Measurements from ENCODE around the gene DHX29. TPM values are rescaled to one million over a fixed set of nuclear protein-coding genes. Genes with fewer than 3 reads are reported as not detected.

Gene DHX29
- total RNA-seq, 3 donors from 2014 or later, result 28.3 to 40.1 (median 31.1) TPM

DNA sequence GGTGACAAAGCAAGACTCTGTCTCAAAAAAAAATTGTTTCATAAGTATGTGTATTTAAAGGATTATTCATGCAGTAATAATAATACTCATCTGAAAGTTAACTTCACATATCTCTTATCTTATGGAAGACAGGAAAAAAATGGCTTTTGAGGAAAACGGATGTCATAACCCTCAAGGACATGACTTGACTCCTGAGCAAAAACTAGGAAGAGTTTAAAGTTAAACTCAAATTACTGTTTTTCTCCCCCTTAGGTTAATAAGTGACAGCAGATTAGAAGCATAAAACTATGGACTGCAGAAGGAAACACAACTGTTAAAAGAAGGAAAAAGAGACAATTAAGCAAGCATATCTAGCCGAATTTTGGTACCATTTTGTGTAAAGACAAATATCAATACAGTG, 16.5 kb downstream of the DHX29 start:
- H3K36me3 ChIP-seq, result peaks cover 19% of the 10 kb centered on the region
- no peak for DNase-seq (ENCODE audit: low spot score in 2 of 2)
- no peaks in the 10 kb centered on the region for H3K4me1 ChIP-seq
- H3K9me3 ChIP-seq, result peaks cover 0 to 7% of the 10 kb centered on the region in 2 donors
- no peaks in the 10 kb centered on the region for H3K27me3 ChIP-seq
- intact Hi-C loops (cut with DNase I; ENCODE audit: low total_unique reads), result loop anchor here (5.0 kb wide), 1 partner anchor 884 kb away; no protein-coding TSS in a partner anchor
- TF ChIP-seq POLR2AphosphoS5 (IDR thresholded peaks at IDR 0.05), result no peak
- no peak for TF ChIP-seq POLR2A (IDR thresholded peaks at IDR 0.05)
- TF ChIP-seq, protein P1, sequence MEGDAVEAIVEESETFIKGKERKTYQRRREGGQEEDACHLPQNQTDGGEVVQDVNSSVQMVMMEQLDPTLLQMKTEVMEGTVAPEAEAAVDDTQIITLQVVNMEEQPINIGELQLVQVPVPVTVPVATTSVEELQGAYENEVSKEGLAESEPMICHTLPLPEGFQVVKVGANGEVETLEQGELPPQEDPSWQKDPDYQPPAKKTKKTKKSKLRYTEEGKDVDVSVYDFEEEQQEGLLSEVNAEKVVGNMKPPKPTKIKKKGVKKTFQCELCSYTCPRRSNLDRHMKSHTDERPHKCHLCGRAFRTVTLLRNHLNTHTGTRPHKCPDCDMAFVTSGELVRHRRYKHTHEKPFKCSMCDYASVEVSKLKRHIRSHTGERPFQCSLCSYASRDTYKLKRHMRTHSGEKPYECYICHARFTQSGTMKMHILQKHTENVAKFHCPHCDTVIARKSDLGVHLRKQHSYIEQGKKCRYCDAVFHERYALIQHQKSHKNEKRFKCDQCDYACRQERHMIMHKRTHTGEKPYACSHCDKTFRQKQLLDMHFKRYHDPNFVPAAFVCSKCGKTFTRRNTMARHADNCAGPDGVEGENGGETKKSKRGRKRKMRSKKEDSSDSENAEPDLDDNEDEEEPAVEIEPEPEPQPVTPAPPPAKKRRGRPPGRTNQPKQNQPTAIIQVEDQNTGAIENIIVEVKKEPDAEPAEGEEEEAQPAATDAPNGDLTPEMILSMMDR (IDR thresholded peaks at IDR 0.05), result no peak
- H3K27ac ChIP-seq, result no peak overlapping the region
- H3K4me3 ChIP-seq, result no peak overlapping the region

DNA sequence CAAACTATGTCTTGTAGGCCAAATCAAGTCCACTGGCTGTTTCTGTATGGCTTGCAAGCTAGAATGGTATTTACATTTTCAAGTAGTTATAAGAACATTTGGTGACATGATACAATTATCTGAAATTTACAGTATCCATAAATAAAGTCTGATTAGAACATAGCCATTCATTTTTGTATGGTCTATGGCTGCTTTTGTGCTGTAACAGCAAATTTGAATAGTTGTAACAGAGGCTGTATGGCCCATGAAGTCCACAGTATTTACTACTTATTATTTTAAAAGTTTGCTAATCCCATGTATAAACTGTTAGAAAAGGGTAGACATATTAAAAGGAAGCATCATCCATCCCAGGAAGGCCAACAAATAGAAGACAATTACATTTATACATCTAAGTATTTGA, 17.7 kb downstream of the DHX29 start:
- H3K4me3 ChIP-seq, result no peak overlapping the region
- intact Hi-C loops (cut with DNase I; ENCODE audit: low total_unique reads), result loop anchor here (5.0 kb wide), 1 partner anchor 883 kb away; no protein-coding TSS in a partner anchor
- no peaks in the 10 kb centered on the region for H3K27me3 ChIP-seq
- no peak overlapping the region for H3K27ac ChIP-seq
- peaks cover 0 to 1% of the 10 kb centered on the region in 2 donors for H3K9me3 ChIP-seq
- H3K36me3 ChIP-seq, result peaks cover 13% of the 10 kb centered on the region
- TF ChIP-seq POLR2A (IDR thresholded peaks at IDR 0.05) (no peak), POLR2AphosphoS5 (IDR thresholded peaks at IDR 0.05) (no peak)
- TF ChIP-seq, protein P1 (IDR thresholded peaks at IDR 0.05), result no peak
- DNase-seq (ENCODE audit: low spot score in 2 of 2), result no peak
- H3K4me1 ChIP-seq, result no peaks in the 10 kb centered on the region

DNA sequence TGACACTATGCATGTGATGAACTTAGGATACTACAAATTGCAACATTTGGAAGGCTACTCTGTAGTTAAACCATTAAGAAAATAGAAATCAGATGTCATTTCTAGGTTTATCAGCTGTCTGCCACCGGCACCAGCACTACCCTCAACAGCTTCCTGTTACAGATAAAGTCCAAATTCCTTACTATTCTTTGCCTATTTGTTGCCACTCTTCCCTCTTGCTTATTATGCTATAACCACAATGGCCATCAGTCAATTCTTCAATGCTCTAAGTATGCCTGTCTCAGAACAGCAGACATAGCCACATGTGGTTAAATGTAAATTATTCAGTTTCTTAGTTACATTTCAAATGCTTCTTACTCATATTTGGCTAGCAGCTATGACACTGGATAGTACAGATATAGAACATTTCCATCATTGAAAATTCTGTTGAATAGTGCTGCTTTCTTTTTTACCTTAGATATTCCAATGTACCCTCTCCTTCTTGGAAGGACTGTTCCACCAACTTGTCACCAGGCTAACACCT, 21.0 kb downstream of the DHX29 start:
- H3K27me3 ChIP-seq, result no peaks in the 10 kb centered on the region
- H3K27ac ChIP-seq, result no peak overlapping the region
- H3K4me1 ChIP-seq, result no peaks in the 10 kb centered on the region
- no peaks in the 10 kb centered on the region for H3K9me3 ChIP-seq
- intact Hi-C loops (cut with DNase I; ENCODE audit: low total_unique reads), result no loop called here
- H3K36me3 ChIP-seq, result peaks cover 13% of the 10 kb centered on the region
- DNase-seq (ENCODE audit: low spot score in 2 of 2), result no peak
- TF ChIP-seq, protein P1 (IDR thresholded peaks at IDR 0.05), result no peak
- H3K4me3 ChIP-seq, result no peak overlapping the region

GRCh38 chr5:55278778-55279177, 28.7 kb downstream of the DHX29 start:
- no peak overlapping the region for H3K4me3 ChIP-seq
- no peaks in the 10 kb centered on the region for H3K4me1 ChIP-seq
- H3K9me3 ChIP-seq, result no peaks in the 10 kb centered on the region
- peaks cover 7% of the 10 kb centered on the region for H3K36me3 ChIP-seq
- H3K27me3 ChIP-seq, result no peaks in the 10 kb centered on the region
- TF ChIP-seq POLR2AphosphoS5 (IDR thresholded peaks at IDR 0.05), result no peak
- TF ChIP-seq, protein P1 (IDR thresholded peaks at IDR 0.05), result no peak
- no peak for TF ChIP-seq POLR2A (IDR thresholded peaks at IDR 0.05)
- no peak for DNase-seq (ENCODE audit: low spot score in 2 of 2)
- no peak overlapping the region for H3K27ac ChIP-seq
- intact Hi-C loops (cut with DNase I; ENCODE audit: low total_unique reads), result no loop called here

DNA sequence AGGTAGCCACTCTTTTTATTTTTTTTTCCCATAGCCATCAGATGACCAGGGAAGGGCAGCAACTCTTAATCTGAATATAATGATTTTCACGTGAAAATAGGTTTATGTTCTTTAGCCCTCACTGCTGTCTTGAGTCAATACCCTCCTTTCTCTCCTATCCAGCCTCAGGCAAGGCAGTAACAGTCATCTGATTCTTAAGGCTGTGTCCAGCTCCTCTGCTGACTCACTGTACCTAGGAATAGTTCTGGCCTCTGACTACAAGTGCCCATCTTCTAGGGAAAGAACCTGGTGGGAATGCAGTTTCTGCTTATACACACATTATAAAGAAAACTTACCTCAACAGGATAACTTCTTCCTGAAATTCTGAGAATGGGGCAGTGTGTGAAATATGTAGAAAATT, 30.7 kb downstream of the DHX29 start:
- TF ChIP-seq POLR2AphosphoS5 (IDR thresholded peaks at IDR 0.05) (no peak), POLR2A (IDR thresholded peaks at IDR 0.05) (no peak)
- TF ChIP-seq, protein P1 (IDR thresholded peaks at IDR 0.05), result no peak
- DNase-seq (ENCODE audit: low spot score in 2 of 2), result no peak
- H3K27ac ChIP-seq, result no peak overlapping the region
- intact Hi-C loops (cut with DNase I; ENCODE audit: low total_unique reads), result no loop called here
- H3K9me3 ChIP-seq, result no peaks in the 10 kb centered on the region
- H3K36me3 ChIP-seq, result peaks cover 3% of the 10 kb centered on the region
- H3K4me3 ChIP-seq, result no peak overlapping the region
- no peaks in the 10 kb centered on the region for H3K4me1 ChIP-seq
- no peaks in the 10 kb centered on the region for H3K27me3 ChIP-seq
